HG02852 (cell line): ENCODE measurements around the gene SCAF1.

Experiments
- ATAC-seq: cut with Tn5 transposase; IDR thresholded peaks from one replicate; pipeline ENCODE4 v1.9.1; 2021; ENCODE audit warnings: mild to moderate bottlenecking, moderate library complexity; ENCODE audit not compliant: unreplicated experiment

SCAF1 gene

GRCh38 chr19:49684251-49684982, 42.4 kb downstream of the SCAF1 start:
- ATAC-seq = no peak

- ATAC-seq = no peak
Measured at GRCh38 chr19:49684983-49685553, 43.1 kb downstream of the SCAF1 start.

GRCh38 chr19:49685845-49686332, 43.9 kb downstream of the SCAF1 start:
- ATAC-seq = no peak

- no peak for ATAC-seq
Measured at GRCh38 chr19:49686503-49687088, 44.6 kb downstream of the SCAF1 start.

GRCh38 chr19:49687150-49687549, 45.1 kb downstream of the SCAF1 start:
- no peak for ATAC-seq

GRCh38 chr19:49687566-49688316, 45.7 kb downstream of the SCAF1 start:
- no peak for ATAC-seq

GRCh38 chr19:49688531-49689132, 46.6 kb downstream of the SCAF1 start:
- no peak for ATAC-seq

- ATAC-seq = no peak
Measured at GRCh38 chr19:49689133-49690078, 47.4 kb downstream of the SCAF1 start, which contains the start of gene ADM5. Gene ADM5 (plus strand): TSS chr19:49689594. CDS start chr19:49689838, 244 bp downstream.

- no peak for ATAC-seq
Measured at GRCh38 chr19:49690079-49690655, 48.2 kb downstream of the SCAF1 start.

- ATAC-seq = no peak
Measured at GRCh38 chr19:49690656-49691242, 48.7 kb downstream of the SCAF1 start, which contains the start of gene CPT1C. Gene CPT1C (plus strand): TSS chr19:49691116. CDS start chr19:49692253, 1,137 bp downstream.

- ATAC-seq = no peak
Measured at GRCh38 chr19:49691243-49692146, 49.5 kb downstream of the SCAF1 start.

GRCh38 chr19:49692147-49692506, 50.1 kb downstream of the SCAF1 start:
- no peak for ATAC-seq

GRCh38 chr19:49696115-49696514, 54.1 kb downstream of the SCAF1 start:
- ATAC-seq = no peak

GRCh38 chr19:49696865-49697264, 54.9 kb downstream of the SCAF1 start:
- no peak for ATAC-seq

GRCh38 chr19:49699364-49699763, 57.4 kb downstream of the SCAF1 start:
- ATAC-seq = no peak

GRCh38 chr19:49700563-49700962, 58.6 kb downstream of the SCAF1 start:
- no peak for ATAC-seq

- ATAC-seq = no peak
Measured at GRCh38 chr19:49701271-49701786, 59.3 kb downstream of the SCAF1 start.
